ENCODE measurements around the gene ABHD12.

Gene ABHD12

GRCh38 chr20:25364180-25364788, 26.4 kb downstream of the ABHD12 start:
- Histone ChIP-seq H3K27me3 (ENCODE audit: control insufficient read depth, insufficient read depth, low read length) (no peaks in the 10 kb centered on the region), H3K4me3 (ENCODE audit: low read length) (peak overlapping the region; percentile 8), H3K4me1 (ENCODE audit: control insufficient read depth, low read depth, low read length) (peaks cover 16% of the 10 kb centered on the region), H3K36me3 (ENCODE audit: control insufficient read depth, low read depth, low read length) (no peaks in the 10 kb centered on the region), H3K27ac (ENCODE audit: low read length) (no peak overlapping the region), H3K9me3 (ENCODE audit: control insufficient read depth, low read depth, low read length) (no peaks in the 10 kb centered on the region), H3K9ac (ENCODE audit: low read length) (no peak overlapping the region)

- Histone ChIP-seq H3K36me3 (ENCODE audit: control insufficient read depth, low read depth, low read length) (no peaks in the 10 kb centered on the region), H3K4me3 (ENCODE audit: low read length) (no peak overlapping the region), H3K9me3 (ENCODE audit: control insufficient read depth, low read depth, low read length) (no peaks in the 10 kb centered on the region), H3K9ac (ENCODE audit: low read length) (no peak overlapping the region), H3K27ac (ENCODE audit: low read length) (no peak overlapping the region), H3K27me3 (ENCODE audit: control insufficient read depth, insufficient read depth, low read length) (no peaks in the 10 kb centered on the region), H3K4me1 (ENCODE audit: control insufficient read depth, low read depth, low read length) (peaks cover 37% of the 10 kb centered on the region)
Observed at GRCh38 chr20:25361287-25361683, 29.4 kb downstream of the ABHD12 start.

- no peaks in the 10 kb centered on the region for H3K27me3 ChIP-seq (ENCODE audit: control insufficient read depth, insufficient read depth, low read length)
- H3K4me3 ChIP-seq (ENCODE audit: low read length) = no peak overlapping the region
- no peaks in the 10 kb centered on the region for H3K9me3 ChIP-seq (ENCODE audit: control insufficient read depth, low read depth, low read length)
- H3K9ac ChIP-seq (ENCODE audit: low read length) = no peak overlapping the region
- H3K36me3 ChIP-seq (ENCODE audit: control insufficient read depth, low read depth, low read length) = no peaks in the 10 kb centered on the region
- H3K27ac ChIP-seq (ENCODE audit: low read length) = no peak overlapping the region
- H3K4me1 ChIP-seq (ENCODE audit: control insufficient read depth, low read depth, low read length) = peaks cover 42% of the 10 kb centered on the region
Observed at GRCh38 chr20:25360631-25361286, 29.9 kb downstream of the ABHD12 start.

- Histone ChIP-seq H3K9ac (ENCODE audit: low read length) (peak overlapping the region; percentile 48), H3K27ac (ENCODE audit: low read length) (peak overlapping the region; percentile 35), H3K9me3 (ENCODE audit: control insufficient read depth, low read depth, low read length) (no peaks in the 10 kb centered on the region), H3K4me3 (ENCODE audit: low read length) (peak overlapping the region; percentile 37), H3K4me1 (ENCODE audit: control insufficient read depth, low read depth, low read length) (peaks cover 51% of the 10 kb centered on the region), H3K36me3 (ENCODE audit: control insufficient read depth, low read depth, low read length) (no peaks in the 10 kb centered on the region), H3K27me3 (ENCODE audit: control insufficient read depth, insufficient read depth, low read length) (no peaks in the 10 kb centered on the region)
Observed at GRCh38 chr20:25356271-25356933, 34.2 kb downstream of the ABHD12 start.

GRCh38 chr20:25355866-25356265, 34.8 kb downstream of the ABHD12 start:
- Histone ChIP-seq H3K9me3 (ENCODE audit: control insufficient read depth, low read depth, low read length) (no peaks in the 10 kb centered on the region), H3K27ac (ENCODE audit: low read length) (no peak overlapping the region), H3K36me3 (ENCODE audit: control insufficient read depth, low read depth, low read length) (no peaks in the 10 kb centered on the region), H3K9ac (ENCODE audit: low read length) (no peak overlapping the region), H3K27me3 (ENCODE audit: control insufficient read depth, insufficient read depth, low read length) (no peaks in the 10 kb centered on the region), H3K4me3 (ENCODE audit: low read length) (no peak overlapping the region), H3K4me1 (ENCODE audit: control insufficient read depth, low read depth, low read length) (peaks cover 56% of the 10 kb centered on the region)

- H3K4me3 ChIP-seq (ENCODE audit: low read length) = no peak overlapping the region
- H3K9ac ChIP-seq (ENCODE audit: low read length) = no peak overlapping the region
- H3K36me3 ChIP-seq (ENCODE audit: control insufficient read depth, low read depth, low read length) = no peaks in the 10 kb centered on the region
- H3K4me1 ChIP-seq (ENCODE audit: control insufficient read depth, low read depth, low read length) = peaks cover 57% of the 10 kb centered on the region
- no peaks in the 10 kb centered on the region for H3K9me3 ChIP-seq (ENCODE audit: control insufficient read depth, low read depth, low read length)
- no peaks in the 10 kb centered on the region for H3K27me3 ChIP-seq (ENCODE audit: control insufficient read depth, insufficient read depth, low read length)
- H3K27ac ChIP-seq (ENCODE audit: low read length) = no peak overlapping the region
Observed at GRCh38 chr20:25355011-25355595, 35.5 kb downstream of the ABHD12 start.

GRCh38 chr20:25353747-25354705, 36.6 kb downstream of the ABHD12 start:
- H3K9ac ChIP-seq (ENCODE audit: low read length) = no peak overlapping the region
- no peaks in the 10 kb centered on the region for H3K27me3 ChIP-seq (ENCODE audit: control insufficient read depth, insufficient read depth, low read length)
- H3K9me3 ChIP-seq (ENCODE audit: control insufficient read depth, low read depth, low read length) = no peaks in the 10 kb centered on the region
- H3K4me1 ChIP-seq (ENCODE audit: control insufficient read depth, low read depth, low read length) = peaks cover 57% of the 10 kb centered on the region
- H3K36me3 ChIP-seq (ENCODE audit: control insufficient read depth, low read depth, low read length) = no peaks in the 10 kb centered on the region
- no peak overlapping the region for H3K4me3 ChIP-seq (ENCODE audit: low read length)
- H3K27ac ChIP-seq (ENCODE audit: low read length) = no peak overlapping the region

GRCh38 chr20:25353353-25353746, 37.3 kb downstream of the ABHD12 start:
- Histone ChIP-seq H3K9me3 (ENCODE audit: control insufficient read depth, low read depth, low read length) (no peaks in the 10 kb centered on the region), H3K9ac (ENCODE audit: low read length) (no peak overlapping the region), H3K4me1 (ENCODE audit: control insufficient read depth, low read depth, low read length) (peaks cover 53% of the 10 kb centered on the region), H3K4me3 (ENCODE audit: low read length) (no peak overlapping the region), H3K27me3 (ENCODE audit: control insufficient read depth, insufficient read depth, low read length) (no peaks in the 10 kb centered on the region), H3K27ac (ENCODE audit: low read length) (no peak overlapping the region), H3K36me3 (ENCODE audit: control insufficient read depth, low read depth, low read length) (no peaks in the 10 kb centered on the region)

GRCh38 chr20:25352746-25353145, 37.9 kb downstream of the ABHD12 start:
- Histone ChIP-seq H3K4me3 (ENCODE audit: low read length) (no peak overlapping the region), H3K36me3 (ENCODE audit: control insufficient read depth, low read depth, low read length) (no peaks in the 10 kb centered on the region), H3K9ac (ENCODE audit: low read length) (no peak overlapping the region), H3K9me3 (ENCODE audit: control insufficient read depth, low read depth, low read length) (no peaks in the 10 kb centered on the region), H3K27ac (ENCODE audit: low read length) (no peak overlapping the region), H3K27me3 (ENCODE audit: control insufficient read depth, insufficient read depth, low read length) (no peaks in the 10 kb centered on the region), H3K4me1 (ENCODE audit: control insufficient read depth, low read depth, low read length) (peaks cover 50% of the 10 kb centered on the region)

- peaks cover 33% of the 10 kb centered on the region for H3K4me1 ChIP-seq (ENCODE audit: control insufficient read depth, low read depth, low read length)
- H3K4me3 ChIP-seq (ENCODE audit: low read length) = no peak overlapping the region
- H3K9me3 ChIP-seq (ENCODE audit: control insufficient read depth, low read depth, low read length) = no peaks in the 10 kb centered on the region
- H3K9ac ChIP-seq (ENCODE audit: low read length) = no peak overlapping the region
- H3K27ac ChIP-seq (ENCODE audit: low read length) = no peak overlapping the region
- H3K27me3 ChIP-seq (ENCODE audit: control insufficient read depth, insufficient read depth, low read length) = no peaks in the 10 kb centered on the region
- no peaks in the 10 kb centered on the region for H3K36me3 ChIP-seq (ENCODE audit: control insufficient read depth, low read depth, low read length)
Observed at GRCh38 chr20:25351024-25351360, 39.6 kb downstream of the ABHD12 start.

- Histone ChIP-seq H3K4me3 (ENCODE audit: low read length) (no peak overlapping the region), H3K4me1 (ENCODE audit: control insufficient read depth, low read depth, low read length) (peaks cover 5% of the 10 kb centered on the region), H3K36me3 (ENCODE audit: control insufficient read depth, low read depth, low read length) (no peaks in the 10 kb centered on the region), H3K27me3 (ENCODE audit: control insufficient read depth, insufficient read depth, low read length) (no peaks in the 10 kb centered on the region), H3K27ac (ENCODE audit: low read length) (no peak overlapping the region), H3K9me3 (ENCODE audit: control insufficient read depth, low read depth, low read length) (no peaks in the 10 kb centered on the region), H3K9ac (ENCODE audit: low read length) (no peak overlapping the region)
Observed at GRCh38 chr20:25346349-25346748, 44.3 kb downstream of the ABHD12 start.
